Naive thymus-derived CD4-positive, alpha-beta T cell (primary cell): ENCODE data around the gene IREB2. TPM values are rescaled to one million over a fixed set of nuclear protein-coding genes. Genes with fewer than 3 reads are reported as not detected.
"Not testable (repeated sequence)": the region's sequence is repeated elsewhere in the genome, so short reads cannot be mapped to it uniquely, and the experiment has no call there.

Experiments used
- ATAC-seq: fragments of 150-1000 bp; cut with Tn5 transposase; 2 replicates; pipeline ENCODE4 v1.10.0; 2021; ENCODE audit warnings: mild to moderate bottlenecking, moderate library complexity
- CTCF ChIA-PET: fragments of 350-600 bp; sonication (Branson Sonifier 250); formaldehyde crosslinking; loops from one replicate; lab custom pipeline; 2021; ENCODE audit warnings: antibody characterized with exemption; lab: Charles Lee
- POLR2A ChIA-PET: fragments of 350-600 bp; sonication (Branson Sonifier 250); formaldehyde crosslinking; loops from one replicate; lab custom pipeline; 2021; ENCODE audit warnings: antibody characterized with exemption, inconsistent platforms; lab: Charles Lee
- DNase-seq, 9 donors: peaks; one replicate each; pipeline versions ENCODE4 v3.0.0 to v3.0.0-alpha.2; 2020 to 2022; ENCODE audit warnings: mixed read lengths in 1 of 9
- H3K27ac ChIP-seq: one replicate; pipeline ENCODE4 v1.7.0; 2013; ENCODE audit warnings: mild to moderate bottlenecking, low read depth, low read length, moderate library complexity
- H3K27me3 ChIP-seq, 2 donors: one replicate each; pipeline ENCODE4 v1.7.0; 2013; ENCODE audit warnings: low read length in 2 of 2, mild to moderate bottlenecking in 2 of 2, moderate library complexity in 2 of 2; ENCODE audit not compliant: control insufficient read depth in 2 of 2, insufficient read depth in 2 of 2
- H3K36me3 ChIP-seq, 3 experiments: 1 replicate in 2 of 3; 2 replicates in 1 of 3; pipeline ENCODE4 v1.7.0; 2013; ENCODE audit warnings: low read length in 3 of 3, mild to moderate bottlenecking in 3 of 3, moderate library complexity in 1 of 3; ENCODE audit not compliant: insufficient read depth in 3 of 3, control insufficient read depth in 2 of 3
- H3K4me1 ChIP-seq, 2 donors: one replicate each; pipeline ENCODE4 v1.7.0; 2013; ENCODE audit warnings: low read length in 2 of 2, mild to moderate bottlenecking in 2 of 2, moderate library complexity in 1 of 2; ENCODE audit not compliant: control insufficient read depth in 2 of 2, insufficient read depth in 2 of 2
- H3K4me3 ChIP-seq: 2 replicates; pipeline ENCODE4 v1.7.0; 2013; ENCODE audit warnings: mild to moderate bottlenecking, low read length
- H3K9me3 ChIP-seq, 3 experiments: 1 replicate in 2 of 3; 2 replicates in 1 of 3; pipeline ENCODE4 v1.7.0; 2013; ENCODE audit warnings: low read length in 3 of 3; ENCODE audit not compliant: control insufficient read depth in 2 of 3
- H3K27ac Mint-ChIP-seq, 9 donors: one replicate each; pipeline ENCODE4 v1.8.0; 2020 to 2022; ENCODE audit warnings: mixed read lengths in 9 of 9, mild to moderate bottlenecking in 8 of 9, moderate library complexity in 5 of 9, inconsistent platforms in 2 of 9
- H3K27me3 Mint-ChIP-seq, 5 donors: one replicate each; pipeline ENCODE4 v1.8.0; 2021 to 2022; ENCODE audit warnings: mixed read lengths in 5 of 5, mild to moderate bottlenecking in 1 of 5
- H3K36me3 Mint-ChIP-seq, 5 donors: one replicate each; pipeline ENCODE4 v1.8.0; 2020 to 2022; ENCODE audit warnings: mixed read lengths in 5 of 5, mild to moderate bottlenecking in 3 of 5, inconsistent platforms in 1 of 5
- H3K4me1 Mint-ChIP-seq, 7 donors: one replicate each; pipeline ENCODE4 v1.8.0; 2020 to 2022; ENCODE audit warnings: mixed read lengths in 7 of 7, mild to moderate bottlenecking in 3 of 7, inconsistent platforms in 1 of 7
- H3K4me3 Mint-ChIP-seq, 10 donors: one replicate each; pipeline ENCODE4 v1.8.0; 2020 to 2022; ENCODE audit warnings: mild to moderate bottlenecking in 10 of 10, mixed read lengths in 10 of 10, moderate library complexity in 6 of 10, inconsistent platforms in 2 of 10
- H3K9me3 Mint-ChIP-seq, 11 donors: one replicate each; pipeline ENCODE4 v1.8.0; 2020 to 2022; ENCODE audit warnings: mixed read lengths in 11 of 11, mild to moderate bottlenecking in 4 of 11, inconsistent platforms in 1 of 11, moderate library complexity in 1 of 11
- intact Hi-C, 2 donors: fragments of 100-400 bp; cut with micrococcal nuclease; formaldehyde crosslinking; loops; one replicate each; pipeline ENCODE4 v1.15.1; 2023
- polyA plus RNA-seq, 2 donors: library from polyadenylated mRNA; unstranded; fragments of 300-500 nt; fragmentation: Illumina TruSeq; gene quantifications; one replicate each; pipeline ENCODE4 v1.2.3, GENCODE V29; 2021
- total RNA-seq, 6 experiments: library from RNA in 5 of 6; stranded (reverse) in 5 of 6; gene quantifications; 1 replicate in 5 of 6; 2 replicates in 1 of 6; pipeline ENCODE4 v1.2.3 and lab custom pipeline; 2021 to 2026

The IREB2 gene
- total and polyA plus RNA-seq, 7 experiments from 2014 or later: 17.6 to 79.8 (median 67.6) TPM

- ATAC-seq: no peak
- Mint-ChIP-seq H3K9me3 (peaks cover 0 to 11% (median 0%) of the 10 kb centered on the region in 11 donors), H3K27ac (no peak overlapping the region), H3K36me3 (peaks cover 0 to 12% (median 5%) of the 10 kb centered on the region in 5 donors), H3K4me3 (peak overlapping the region in 1 of 10 donors; percentile 1), H3K27me3 (peaks cover 0 to 4% (median 0%) of the 10 kb centered on the region in 5 donors), H3K4me1 (peaks cover 9 to 28% (median 18%) of the 10 kb centered on the region in 7 donors)
- ChIA-PET CTCF (no interaction called here), POLR2A (no interaction called here)
- Histone ChIP-seq H3K4me1 (peaks cover 10 to 15% of the 10 kb centered on the region in 2 donors), H3K27ac (no peak overlapping the region), H3K4me3 (no peak overlapping the region), H3K36me3 (peaks cover 0 to 7% (median 0%) of the 10 kb centered on the region in 3 experiments), H3K27me3 (no peaks in the 10 kb centered on the region), H3K9me3 (no peaks in the 10 kb centered on the region)
- no peak for DNase-seq
- intact Hi-C loops: no loop called here
These were observed 99.4 kb downstream of the IREB2 start for GRCh38 chr15:78537266-78537905.

- DNase-seq: no peak
- Mint-ChIP-seq H3K27me3 (peaks cover 0 to 4% (median 0%) of the 10 kb centered on the region in 5 donors), H3K36me3 (peaks cover 0 to 15% (median 7%) of the 10 kb centered on the region in 5 donors), H3K4me3 (peak overlapping the region in 5 of 10 donors; percentile 5 to 73 (median 29)), H3K9me3 (peaks cover 0 to 11% (median 0%) of the 10 kb centered on the region in 11 donors), H3K4me1 (peaks cover 16 to 38% (median 27%) of the 10 kb centered on the region in 7 donors), H3K27ac (peak overlapping the region in 6 of 9 donors; percentile 19 to 99 (median 58))
- CTCF ChIA-PET: no interaction called here
- no peaks in the 10 kb centered on the region for H3K9me3 ChIP-seq
- H3K36me3 ChIP-seq: peaks cover 0 to 15% (median 0%) of the 10 kb centered on the region in 3 experiments
- intact Hi-C loops: no loop called here
- POLR2A ChIA-PET: interaction anchor here (1.4 kb wide), 1 partner anchor 45 kb away, joined by 3 read pairs; no protein-coding TSS in a partner anchor
- H3K4me1 ChIP-seq: peaks cover 19% of the 10 kb centered on the region in 2 donors
- no peak overlapping the region for H3K4me3 ChIP-seq
- no peak overlapping the region for H3K27ac ChIP-seq
- ATAC-seq: no peak
- H3K27me3 ChIP-seq: no peaks in the 10 kb centered on the region
These were observed 100.3 kb downstream of the IREB2 start for GRCh38 chr15:78538358-78538757.

GRCh38 chr15:78539464-78540140 lies 101.6 kb downstream of the IREB2 start:
- peaks cover 0 to 19% (median 7%) of the 10 kb centered on the region in 5 donors for H3K36me3 Mint-ChIP-seq
- Histone ChIP-seq H3K36me3 (peaks cover 0 to 21% (median 5%) of the 10 kb centered on the region in 3 experiments), H3K4me3 (peak overlapping the region; percentile 89), H3K4me1 (peaks cover 19 to 23% of the 10 kb centered on the region in 2 donors), H3K27ac (peak overlapping the region; percentile 99)
- peaks cover 0 to 11% (median 0%) of the 10 kb centered on the region in 11 donors for H3K9me3 Mint-ChIP-seq
- H3K4me1 Mint-ChIP-seq: peaks cover 18 to 44% (median 33%) of the 10 kb centered on the region in 7 donors
- CTCF ChIA-PET: interaction anchor here (0.7 to 1.1 kb wide), 2 partner anchors 14 to 61 kb away, joined by 3 read pairs; no protein-coding TSS in a partner anchor
- H3K27me3 ChIP-seq, DNase-seq, H3K9me3 ChIP-seq, H3K27me3 Mint-ChIP-seq, ATAC-seq: not testable (repeated sequence)
- H3K27ac Mint-ChIP-seq: peak overlapping the region; percentile 91 to 100 (median 99)
- POLR2A ChIA-PET: interaction anchor here (0.8 to 2.4 kb wide), 13 partner anchors 10 to 334 kb away, joined by 3 to 43 read pairs (median 3); partner anchors contain the start of genes CHRNA5, DNAJA4, HYKK and IREB2
- peak overlapping the region; percentile 86 to 99 (median 92) for H3K4me3 Mint-ChIP-seq
- intact Hi-C loops: loop anchor here (1.0 to 2.0 kb wide), 8 partner anchors 10 to 391 kb away; partner anchors contain the start of genes CHRNA5 (in 2 of the 2), HYKK (in 2 of the 2), IREB2 (in 2 of the 2) and IDH3A (in 1 of the 2)

- peak; percentile 93 for ATAC-seq
- H3K9me3 Mint-ChIP-seq: peaks cover 0 to 11% (median 0%) of the 10 kb centered on the region in 11 donors
- peaks cover 0 to 20% (median 10%) of the 10 kb centered on the region in 5 donors for H3K36me3 Mint-ChIP-seq
These were observed 102.3 kb downstream of the IREB2 start, which contains the start of gene PSMA4 for GRCh38 chr15:78540141-78540870. TSS of gene PSMA4 (plus strand) at chr15:78540444. CDS start at chr15:78541928, 1,484 bp downstream.

GRCh38 chr15:78540871-78541743 lies 103.1 kb downstream of the IREB2 start:
- H3K27me3 ChIP-seq: no peaks in the 10 kb centered on the region
- CTCF ChIA-PET: interaction anchor here (0.6 to 1.1 kb wide), 2 partner anchors 62 to 288 kb away, joined by 3 read pairs; no protein-coding TSS in a partner anchor
- ATAC-seq: no peak
- peaks cover 0 to 22% (median 18%) of the 10 kb centered on the region in 5 donors for H3K36me3 Mint-ChIP-seq
- intact Hi-C loops: loop anchor here (1.0 to 2.0 kb wide), 8 partner anchors 8 to 392 kb away; partner anchors contain the start of genes CHRNA5 (in 2 of the 2), HYKK (in 2 of the 2), IREB2 (in 2 of the 2) and IDH3A (in 1 of the 2)
- peak overlapping the region; percentile 89 for H3K4me3 ChIP-seq
- peaks cover 0 to 4% (median 0%) of the 10 kb centered on the region in 5 donors for H3K27me3 Mint-ChIP-seq
- peaks cover 0 to 11% (median 0%) of the 10 kb centered on the region in 11 donors for H3K9me3 Mint-ChIP-seq
- H3K4me1 ChIP-seq: peaks cover 19 to 23% of the 10 kb centered on the region in 2 donors
- H3K4me3 Mint-ChIP-seq: peak overlapping the region; percentile 86 to 99 (median 92)
- POLR2A ChIA-PET: interaction anchor here (0.7 to 2.4 kb wide), 13 partner anchors 8 to 332 kb away, joined by 3 to 43 read pairs (median 3); partner anchors contain the start of genes CHRNA5, HYKK, IREB2 and MORF4L1
- H3K36me3 ChIP-seq: peaks cover 11 to 34% (median 20%) of the 10 kb centered on the region in 3 experiments
- peak overlapping the region; percentile 99 for H3K27ac ChIP-seq
- H3K9me3 ChIP-seq: no peaks in the 10 kb centered on the region
- H3K27ac Mint-ChIP-seq: peak overlapping the region; percentile 91 to 100 (median 99)
- peaks cover 18 to 51% (median 35%) of the 10 kb centered on the region in 7 donors for H3K4me1 Mint-ChIP-seq
- peak in 4 of 9 donors; percentile 5 to 11 (median 6) for DNase-seq

More at GRCh38 chr15:78540141-78540870, 102.3 kb downstream of the IREB2 start, which contains the start of gene PSMA4:
- Mint-ChIP-seq H3K27me3 (peaks cover 0 to 4% (median 0%) of the 10 kb centered on the region in 5 donors), H3K27ac (peak within 1 kb of the TSS; percentile 91 to 100 (median 99)), H3K4me3 (peak within 1 kb of the TSS; percentile 86 to 99 (median 92)), H3K4me1 (peaks cover 18 to 47% (median 35%) of the 10 kb centered on the region in 7 donors)
- ChIA-PET POLR2A (interaction anchor here (0.8 to 2.4 kb wide), 12 partner anchors 10 to 333 kb away, joined by 3 to 43 read pairs (median 4); partner anchors contain the start of genes CHRNA5, DNAJA4, HYKK and IREB2), CTCF (interaction anchor here (0.6 to 1.1 kb wide), 2 partner anchors 62 to 289 kb away, joined by 3 read pairs; no protein-coding TSS in a partner anchor)
- H3K27me3 ChIP-seq: no peaks in the 10 kb centered on the region
- H3K4me3 ChIP-seq: peak within 1 kb of the TSS; percentile 89
- H3K9me3 ChIP-seq: no peaks in the 10 kb centered on the region
- H3K4me1 ChIP-seq: peaks cover 19 to 23% of the 10 kb centered on the region in 2 donors
- peak within 1 kb of the TSS; percentile 99 for H3K27ac ChIP-seq
- intact Hi-C loops: loop anchor here (1.0 to 2.0 kb wide), 8 partner anchors 9 to 392 kb away; partner anchors contain the start of genes CHRNA5 (in 2 of the 2), HYKK (in 2 of the 2), IREB2 (in 2 of the 2) and IDH3A (in 1 of the 2)
- H3K36me3 ChIP-seq: peaks cover 3 to 26% (median 12%) of the 10 kb centered on the region in 3 experiments
- peak; percentile 89 to 97 (median 95) for DNase-seq
